ENCODE measurements around the gene IGFL2. TPM values are rescaled to one million over a fixed set of nuclear protein-coding genes. Genes with fewer than 3 reads are reported as not detected.

The IGFL2 gene
- total and polyA plus RNA-seq, 10 donors = not detected

GRCh38 chr19:46209051-46209450 lies 61.0 kb downstream of the IGFL2 start:
- no peak for TF ChIP-seq POLR2A (IDR thresholded peaks at IDR 0.05)
- no peak for TF ChIP-seq POLR2AphosphoS5 (IDR thresholded peaks at IDR 0.05)
- TF ChIP-seq CTCF (IDR thresholded peaks at IDR 0.05 in 8 of 11, conservative IDR thresholded peaks at IDR 0.05 in 3 of 11) = no peak
- intact Hi-C loops (cut with DNase I; ENCODE audit: low total_unique reads) = no loop called here
- 60 to 67% (median 64%) methylated on average over 3 of the region's 3 CpGs for WGBS, 5 donors

GRCh38 chr19:46209472-46209871 lies 61.4 kb downstream of the IGFL2 start:
- intact Hi-C loops (cut with DNase I; ENCODE audit: low total_unique reads) = no loop called here
- no peak for DNase-seq
- WGBS, 5 donors = 56 to 86% (median 77%) methylated on average over 1 of the region's 1 CpG

More at GRCh38 chr19:46209051-46209450, 61.0 kb downstream of the IGFL2 start:
- Histone ChIP-seq H3K27me3 (replicated peaks in 1 of 7) (peaks cover 0 to 71% (median 0%) of the 10 kb centered on the region in 7 donors), H3K27ac (no peak overlapping the region), H3K36me3 (no peaks in the 10 kb centered on the region), H3K9me3 (no peaks in the 10 kb centered on the region), H3K4me3 (no peak overlapping the region), H3K4me1 (peaks cover 0 to 9% (median 0%) of the 10 kb centered on the region in 6 donors)
- no peak for DNase-seq

GRCh38 chr19:46210669-46211068 lies 62.6 kb downstream of the IGFL2 start:
- no peak for TF ChIP-seq POLR2AphosphoS5 (IDR thresholded peaks at IDR 0.05)
- no peak for TF ChIP-seq POLR2A (IDR thresholded peaks at IDR 0.05)
- TF ChIP-seq CTCF (IDR thresholded peaks at IDR 0.05 in 8 of 11, conservative IDR thresholded peaks at IDR 0.05 in 3 of 11) = no peak
- Histone ChIP-seq H3K27ac (no peak overlapping the region), H3K9me3 (no peaks in the 10 kb centered on the region), H3K36me3 (no peaks in the 10 kb centered on the region), H3K4me1 (peaks cover 0 to 9% (median 0%) of the 10 kb centered on the region in 6 donors), H3K4me3 (no peak overlapping the region), H3K27me3 (replicated peaks in 1 of 7) (peaks cover 0 to 61% (median 0%) of the 10 kb centered on the region in 7 donors)
- intact Hi-C loops (cut with DNase I; ENCODE audit: low total_unique reads) = no loop called here
- 57 to 83% (median 67%) methylated on average over 1 of the region's 1 CpG for WGBS, 5 donors
- DNase-seq = no peak

More at GRCh38 chr19:46209472-46209871, 61.4 kb downstream of the IGFL2 start:
- no peak overlapping the region for H3K4me3 ChIP-seq
- no peaks in the 10 kb centered on the region for H3K36me3 ChIP-seq
- TF ChIP-seq POLR2AphosphoS5 (IDR thresholded peaks at IDR 0.05) = no peak
- no peak for TF ChIP-seq POLR2A (IDR thresholded peaks at IDR 0.05)
- TF ChIP-seq CTCF (IDR thresholded peaks at IDR 0.05 in 8 of 11, conservative IDR thresholded peaks at IDR 0.05 in 3 of 11) = no peak
- peaks cover 0 to 69% (median 0%) of the 10 kb centered on the region in 7 donors for H3K27me3 ChIP-seq (replicated peaks in 1 of 7)
- H3K27ac ChIP-seq = no peak overlapping the region
- H3K9me3 ChIP-seq = no peaks in the 10 kb centered on the region
- H3K4me1 ChIP-seq = peaks cover 0 to 9% (median 0%) of the 10 kb centered on the region in 6 donors

Other genes with a start within 250 kb of the IGFL2 start
- gene MYPOP, start 245.6 kb upstream of the IGFL2 start, total RNA-seq = 10 to 100 TPM in 4 of 7 donors, 1 to 10 TPM in 3; 5.8 to 13.2 (median 11.0) TPM
- 1 to 10 TPM; 5.1 to 9.6 (median 9.3) TPM for gene MYPOP, start 245.6 kb upstream of the IGFL2 start, polyA plus RNA-seq
- not detected for gene NANOS2, start 233.5 kb upstream of the IGFL2 start, total RNA-seq
- gene NANOS2, start 233.5 kb upstream of the IGFL2 start, polyA plus RNA-seq = not detected
- 10 to 100 TPM in 1 of 7 donors, 1 to 10 TPM in 6; 1.8 to 12.5 (median 5.4) TPM for gene NOVA2, start 174.4 kb upstream of the IGFL2 start, total RNA-seq
- under 1 TPM; 0.42 to 0.77 (median 0.50) TPM for gene NOVA2, start 174.4 kb upstream of the IGFL2 start, polyA plus RNA-seq
- gene CCDC61, start 152.8 kb upstream of the IGFL2 start, total RNA-seq = 10 to 100 TPM in 4 of 7 donors, 1 to 10 TPM in 3; 5.0 to 22.7 (median 16.6) TPM
- 10 to 100 TPM; 15.1 to 24.6 (median 16.7) TPM for gene CCDC61, start 152.8 kb upstream of the IGFL2 start, polyA plus RNA-seq
- gene PGLYRP1, start 125.2 kb upstream of the IGFL2 start, total RNA-seq = 10 to 100 TPM in 6 of 7 donors, 1 to 10 TPM in 1; 9.1 to 97.9 (median 32.3) TPM
- gene PGLYRP1, start 125.2 kb upstream of the IGFL2 start, polyA plus RNA-seq = 10 to 100 TPM in 1 of 3 donors, 1 to 10 TPM in 2; 2.5 to 12.7 (median 8.9) TPM
- not detected for gene IGFL4, start 107.2 kb upstream of the IGFL2 start, total RNA-seq
- under 1 TPM in 2 of 3 donors, not detected in 1; 0.03 TPM for gene IGFL4, start 107.2 kb upstream of the IGFL2 start, polyA plus RNA-seq
- not detected for gene IGFL3, start 23.6 kb upstream of the IGFL2 start, total RNA-seq
- not detected for gene IGFL3, start 23.6 kb upstream of the IGFL2 start, polyA plus RNA-seq
- not detected for gene IGFL1, start 81.5 kb downstream of the IGFL2 start, total RNA-seq
- gene IGFL1, start 81.5 kb downstream of the IGFL2 start, polyA plus RNA-seq = not detected
- 100 to 1,000 TPM in 2 of 7 donors, 10 to 100 TPM in 5; 25.9 to 126 (median 97.5) TPM for gene HIF3A, start 148.8 kb downstream of the IGFL2 start, total RNA-seq
- gene HIF3A, start 148.8 kb downstream of the IGFL2 start, polyA plus RNA-seq = 10 to 100 TPM in 2 of 3 donors, 1 to 10 TPM in 1; 5.0 to 82.7 (median 18.7) TPM
- gene PPP5C, start 198.8 kb downstream of the IGFL2 start, total RNA-seq = 10 to 100 TPM; 61.1 to 87.3 (median 74.2) TPM
- 10 to 100 TPM; 26.5 to 67.5 (median 29.8) TPM for gene PPP5C, start 198.8 kb downstream of the IGFL2 start, polyA plus RNA-seq